WTC11 (cell line): ENCODE measurements around the gene G0S2. TPM values are rescaled to one million over a fixed set of nuclear protein-coding genes. Genes with fewer than 3 reads are reported as not detected.

Experiments used
- ATAC-seq: fragments of 200-7000 bp; cut with Tn5 transposase; 2 replicates; pipeline ENCODE4 v1.10.0; 2021; ENCODE audit warnings: mild to moderate bottlenecking, moderate library complexity
- CTCF ChIA-PET: fragments of 300-600 bp; sonication (Branson Sonifier 250); formaldehyde crosslinking; loops from one replicate; lab custom pipeline; 2021; ENCODE audit warnings: antibody characterized with exemption; lab: Charles Lee
- POLR2A ChIA-PET: fragments of 350-600 bp; sonication (Branson Sonifier 250); formaldehyde crosslinking; loops from one replicate; lab custom pipeline; 2021; ENCODE audit warnings: antibody characterized with exemption; lab: Charles Lee
- DNase-seq: peaks from one replicate; pipeline ENCODE4 v3.0.0; 2021; ENCODE audit warnings: low spot score
- H3K27ac Mint-ChIP-seq: 2 replicates; pipeline ENCODE4 v1.8.0; 2021; ENCODE audit warnings: mixed read lengths
- H3K27me3 Mint-ChIP-seq: 2 replicates; pipeline ENCODE4 v1.8.0; 2021; ENCODE audit warnings: low read depth, mild to moderate bottlenecking, moderate library complexity, mixed read lengths
- H3K36me3 Mint-ChIP-seq: 2 replicates; pipeline ENCODE4 v1.8.0; 2021; ENCODE audit warnings: mixed read lengths
- H3K4me1 Mint-ChIP-seq: 2 replicates; pipeline ENCODE4 v1.8.0; 2022; ENCODE audit warnings: mixed read lengths
- H3K4me3 Mint-ChIP-seq: 2 replicates; pipeline ENCODE4 v1.8.0; 2021; ENCODE audit warnings: mild to moderate bottlenecking, moderate library complexity, mixed read lengths
- H3K9me3 Mint-ChIP-seq: 2 replicates; pipeline ENCODE4 v1.8.0; 2021; ENCODE audit warnings: mixed read lengths
- IRF2 ChIP-seq: sonication (generic); formaldehyde crosslinking; IDR thresholded peaks from 2 replicates; pipeline ENCODE4 v1.8.0; 2022; ENCODE audit warnings: low read depth, missing genetic modification reagents, borderline replicate concordance
- JUN ChIP-seq: sonication (generic); formaldehyde crosslinking; IDR thresholded peaks from 2 replicates; pipeline ENCODE4 v1.8.0; 2023; ENCODE audit warnings: mild to moderate bottlenecking, missing genetic modification reagents
- SMAD3 ChIP-seq: sonication (generic); formaldehyde crosslinking; IDR thresholded peaks from 2 replicates; pipeline ENCODE4 v1.8.0; 2022; ENCODE audit warnings: missing genetic modification reagents, mild to moderate bottlenecking, borderline replicate concordance
- TP53 ChIP-seq: sonication (generic); formaldehyde crosslinking; IDR thresholded peaks from 2 replicates; pipeline ENCODE4 v1.8.1; 2023; ENCODE audit warnings: mild to moderate bottlenecking, missing genetic modification reagents
- ZNF416 ChIP-seq: fragments of 250-450 bp; sonication (Bioruptor Pico); IDR thresholded peaks from 2 replicates; pipeline ENCODE4 v1.9.0; 2021; ENCODE audit warnings: mild to moderate bottlenecking, inconsistent platforms
- ZNF423 ChIP-seq: fragments of 250-450 bp; sonication (Bioruptor Pico); IDR thresholded peaks from 2 replicates; pipeline ENCODE4 v2.1.2; 2022; ENCODE audit warnings: mild to moderate bottlenecking, moderate library complexity
- total RNA-seq: library from RNA; stranded (reverse); gene quantifications from 3 replicates; pipeline ENCODE4 v1.2.3, GENCODE V29; 2021
- TF ChIP-seq, protein P1 (sequence below): sonication (generic); formaldehyde crosslinking; IDR thresholded peaks from 2 replicates; pipeline ENCODE4 v1.8.1; 2022; ENCODE audit warnings: mild to moderate bottlenecking, missing genetic modification reagents, moderate library complexity, borderline replicate concordance
- TF ChIP-seq, protein P2 (sequence below): sonication (generic); formaldehyde crosslinking; IDR thresholded peaks from 2 replicates; pipeline ENCODE4 v1.8.1; 2023; ENCODE audit warnings: mild to moderate bottlenecking, missing genetic modification reagents, moderate library complexity
- TF ChIP-seq, protein P3 (sequence below): sonication (generic); formaldehyde crosslinking; IDR thresholded peaks from 2 replicates; pipeline ENCODE4 v1.8.0; 2022; ENCODE audit warnings: mild to moderate bottlenecking, missing genetic modification reagents
- TF ChIP-seq, protein P4 (sequence below): sonication (generic); formaldehyde crosslinking; IDR thresholded peaks from 2 replicates; pipeline ENCODE4 v1.8.1; 2022; ENCODE audit warnings: mild to moderate bottlenecking, moderate library complexity, missing genetic modification reagents
- TF ChIP-seq, protein P5 (sequence below): fragments of 250-450 bp; sonication (Bioruptor Pico); IDR thresholded peaks from 2 replicates; pipeline ENCODE4 v1.9.0; 2021; ENCODE audit warnings: mild to moderate bottlenecking, borderline replicate concordance

G0S2 gene
- total RNA-seq, 1 experiment from 2014 or later, result 0.81 TPM

DNA sequence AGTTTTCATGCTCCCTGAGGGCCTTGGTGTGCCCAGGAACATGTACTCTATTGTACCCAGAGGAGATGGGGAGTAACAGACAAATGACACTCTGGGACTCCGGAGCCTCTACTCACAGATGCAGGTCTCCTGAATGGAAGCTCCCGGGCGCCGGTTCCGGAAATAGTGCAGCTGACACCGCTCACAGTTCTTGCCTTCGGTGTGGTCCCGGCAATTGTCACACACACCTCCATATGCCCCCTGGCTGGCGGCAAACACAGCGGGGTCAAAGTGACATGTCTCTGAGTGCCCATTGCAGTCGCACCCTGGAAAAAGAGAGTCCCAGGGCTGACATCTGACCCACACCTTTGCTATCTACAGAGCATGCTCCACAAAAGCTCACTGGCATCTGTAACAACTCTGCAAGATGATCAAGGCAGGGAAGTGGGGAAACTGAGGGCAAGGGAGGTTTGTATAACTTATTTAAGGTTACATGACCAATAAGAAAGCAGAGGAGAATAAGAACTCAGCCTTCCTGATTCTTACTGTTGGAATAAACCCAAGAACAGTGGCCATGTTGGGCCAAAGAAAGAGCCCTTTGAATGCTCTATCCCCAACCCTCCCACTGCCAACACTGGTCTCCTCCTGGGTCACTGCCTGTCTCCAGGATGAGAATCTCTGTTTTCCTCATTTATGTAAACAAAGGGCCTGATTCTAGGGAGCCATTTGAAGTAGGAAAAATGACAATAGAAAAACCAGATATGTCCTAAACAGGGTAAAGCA is 45.4 kb upstream of the G0S2 start (continued):
- TF ChIP-seq, protein P1, sequence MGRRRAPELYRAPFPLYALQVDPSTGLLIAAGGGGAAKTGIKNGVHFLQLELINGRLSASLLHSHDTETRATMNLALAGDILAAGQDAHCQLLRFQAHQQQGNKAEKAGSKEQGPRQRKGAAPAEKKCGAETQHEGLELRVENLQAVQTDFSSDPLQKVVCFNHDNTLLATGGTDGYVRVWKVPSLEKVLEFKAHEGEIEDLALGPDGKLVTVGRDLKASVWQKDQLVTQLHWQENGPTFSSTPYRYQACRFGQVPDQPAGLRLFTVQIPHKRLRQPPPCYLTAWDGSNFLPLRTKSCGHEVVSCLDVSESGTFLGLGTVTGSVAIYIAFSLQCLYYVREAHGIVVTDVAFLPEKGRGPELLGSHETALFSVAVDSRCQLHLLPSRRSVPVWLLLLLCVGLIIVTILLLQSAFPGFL (CRISPR knock-in tag), result no peak
- TF ChIP-seq ZNF416 (CRISPR knock-in tag) (no peak), SMAD3 (CRISPR knock-in tag) (no peak), JUN (CRISPR knock-in tag) (no peak), IRF2 (CRISPR knock-in tag) (no peak), TP53 (CRISPR knock-in tag) (no peak)
- TF ChIP-seq, protein P2, sequence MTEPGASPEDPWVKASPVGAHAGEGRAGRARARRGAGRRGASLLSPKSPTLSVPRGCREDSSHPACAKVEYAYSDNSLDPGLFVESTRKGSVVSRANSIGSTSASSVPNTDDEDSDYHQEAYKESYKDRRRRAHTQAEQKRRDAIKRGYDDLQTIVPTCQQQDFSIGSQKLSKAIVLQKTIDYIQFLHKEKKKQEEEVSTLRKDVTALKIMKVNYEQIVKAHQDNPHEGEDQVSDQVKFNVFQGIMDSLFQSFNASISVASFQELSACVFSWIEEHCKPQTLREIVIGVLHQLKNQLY (CRISPR knock-in tag), result no peak
- TF ChIP-seq, protein P3, sequence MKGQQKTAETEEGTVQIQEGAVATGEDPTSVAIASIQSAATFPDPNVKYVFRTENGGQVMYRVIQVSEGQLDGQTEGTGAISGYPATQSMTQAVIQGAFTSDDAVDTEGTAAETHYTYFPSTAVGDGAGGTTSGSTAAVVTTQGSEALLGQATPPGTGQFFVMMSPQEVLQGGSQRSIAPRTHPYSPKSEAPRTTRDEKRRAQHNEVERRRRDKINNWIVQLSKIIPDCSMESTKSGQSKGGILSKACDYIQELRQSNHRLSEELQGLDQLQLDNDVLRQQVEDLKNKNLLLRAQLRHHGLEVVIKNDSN (CRISPR knock-in tag), result no peak
- TF ChIP-seq, protein P4, sequence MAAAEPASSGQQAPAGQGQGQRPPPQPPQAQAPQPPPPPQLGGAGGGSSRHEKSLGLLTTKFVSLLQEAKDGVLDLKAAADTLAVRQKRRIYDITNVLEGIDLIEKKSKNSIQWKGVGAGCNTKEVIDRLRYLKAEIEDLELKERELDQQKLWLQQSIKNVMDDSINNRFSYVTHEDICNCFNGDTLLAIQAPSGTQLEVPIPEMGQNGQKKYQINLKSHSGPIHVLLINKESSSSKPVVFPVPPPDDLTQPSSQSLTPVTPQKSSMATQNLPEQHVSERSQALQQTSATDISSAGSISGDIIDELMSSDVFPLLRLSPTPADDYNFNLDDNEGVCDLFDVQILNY, result no peak

DNA sequence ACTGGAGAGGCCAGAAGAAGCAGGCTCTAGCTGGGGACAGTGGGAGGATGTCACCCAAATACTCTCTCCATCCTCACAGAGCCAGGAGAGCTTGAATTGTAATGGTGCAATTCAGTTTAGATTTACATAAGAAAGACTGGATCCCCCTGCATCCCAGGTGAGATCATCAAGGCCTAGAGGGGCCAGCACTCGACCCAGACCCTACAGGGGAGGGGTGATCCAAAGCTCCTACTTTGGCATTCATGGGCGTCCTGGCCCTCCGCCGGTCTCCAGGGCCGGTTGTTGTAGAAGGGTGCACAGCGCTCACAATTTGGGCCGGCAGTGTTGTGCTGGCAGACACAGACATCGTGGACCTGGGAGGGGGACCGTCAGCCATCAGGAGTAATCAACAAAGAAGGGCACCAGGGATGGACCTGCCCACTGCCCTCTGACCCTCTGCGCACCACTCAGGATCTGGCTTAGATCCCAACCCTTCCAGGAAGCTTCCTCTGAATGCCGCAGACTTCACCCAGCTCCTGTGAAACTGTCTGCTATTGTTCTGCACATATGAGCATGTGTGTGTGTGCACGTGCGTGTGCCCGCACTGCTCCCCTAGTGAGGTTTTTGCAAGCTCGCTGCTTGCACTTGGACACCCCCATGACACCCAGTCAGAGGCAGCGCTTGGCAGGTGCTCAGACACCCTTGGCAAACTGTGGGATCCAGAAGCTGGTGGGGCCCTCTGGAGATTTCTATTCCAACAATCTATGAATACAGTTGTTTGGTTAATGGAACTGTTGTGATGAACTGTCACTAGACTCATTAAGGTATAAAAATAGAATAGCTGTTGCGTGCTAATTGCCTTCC is 44.6 kb upstream of the G0S2 start:
- CTCF ChIA-PET, result interaction anchor here (1.0 to 5.6 kb wide), 13 partner anchors 11 to 118 kb away, joined by 4 to 76 read pairs (median 8); partner anchors contain the start of genes CAMK1G and LAMB3
- DNase-seq, result peak; percentile 34

More for the DNA sequence above, 44.6 kb upstream of the G0S2 start:
- Mint-ChIP-seq H3K27me3 (no peaks in the 10 kb centered on the region; the same call in 1 of the 2 replicates), H3K4me3 (no peak overlapping the region), H3K9me3 (no peaks in the 10 kb centered on the region), H3K4me1 (peaks cover 46% of the 10 kb centered on the region), H3K27ac (no peak overlapping the region), H3K36me3 (no peaks in the 10 kb centered on the region)
- 0 out of 2 replicates have a peak, but pooled peaks have one; percentile 3 for TF ChIP-seq ZNF423 (CRISPR knock-in tag)
- TF ChIP-seq, protein P5, sequence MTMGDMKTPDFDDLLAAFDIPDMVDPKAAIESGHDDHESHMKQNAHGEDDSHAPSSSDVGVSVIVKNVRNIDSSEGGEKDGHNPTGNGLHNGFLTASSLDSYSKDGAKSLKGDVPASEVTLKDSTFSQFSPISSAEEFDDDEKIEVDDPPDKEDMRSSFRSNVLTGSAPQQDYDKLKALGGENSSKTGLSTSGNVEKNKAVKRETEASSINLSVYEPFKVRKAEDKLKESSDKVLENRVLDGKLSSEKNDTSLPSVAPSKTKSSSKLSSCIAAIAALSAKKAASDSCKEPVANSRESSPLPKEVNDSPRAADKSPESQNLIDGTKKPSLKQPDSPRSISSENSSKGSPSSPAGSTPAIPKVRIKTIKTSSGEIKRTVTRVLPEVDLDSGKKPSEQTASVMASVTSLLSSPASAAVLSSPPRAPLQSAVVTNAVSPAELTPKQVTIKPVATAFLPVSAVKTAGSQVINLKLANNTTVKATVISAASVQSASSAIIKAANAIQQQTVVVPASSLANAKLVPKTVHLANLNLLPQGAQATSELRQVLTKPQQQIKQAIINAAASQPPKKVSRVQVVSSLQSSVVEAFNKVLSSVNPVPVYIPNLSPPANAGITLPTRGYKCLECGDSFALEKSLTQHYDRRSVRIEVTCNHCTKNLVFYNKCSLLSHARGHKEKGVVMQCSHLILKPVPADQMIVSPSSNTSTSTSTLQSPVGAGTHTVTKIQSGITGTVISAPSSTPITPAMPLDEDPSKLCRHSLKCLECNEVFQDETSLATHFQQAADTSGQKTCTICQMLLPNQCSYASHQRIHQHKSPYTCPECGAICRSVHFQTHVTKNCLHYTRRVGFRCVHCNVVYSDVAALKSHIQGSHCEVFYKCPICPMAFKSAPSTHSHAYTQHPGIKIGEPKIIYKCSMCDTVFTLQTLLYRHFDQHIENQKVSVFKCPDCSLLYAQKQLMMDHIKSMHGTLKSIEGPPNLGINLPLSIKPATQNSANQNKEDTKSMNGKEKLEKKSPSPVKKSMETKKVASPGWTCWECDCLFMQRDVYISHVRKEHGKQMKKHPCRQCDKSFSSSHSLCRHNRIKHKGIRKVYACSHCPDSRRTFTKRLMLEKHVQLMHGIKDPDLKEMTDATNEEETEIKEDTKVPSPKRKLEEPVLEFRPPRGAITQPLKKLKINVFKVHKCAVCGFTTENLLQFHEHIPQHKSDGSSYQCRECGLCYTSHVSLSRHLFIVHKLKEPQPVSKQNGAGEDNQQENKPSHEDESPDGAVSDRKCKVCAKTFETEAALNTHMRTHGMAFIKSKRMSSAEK (CRISPR knock-in tag), result no peak
- POLR2A ChIA-PET, result interaction anchor here (0.6 to 1.2 kb wide), 4 partner anchors 9 to 1210 kb away, joined by 3 to 4 read pairs (median 4); no protein-coding TSS in a partner anchor
- peak; percentile 75 for ATAC-seq
